H1 (cell line): Measurements from ENCODE around the gene MAPKAPK2. TPM values are rescaled to one million over a fixed set of nuclear protein-coding genes. Genes with fewer than 3 reads are reported as not detected.

Experiments
- CTCF ChIA-PET: fragments of 300-600 bp; sonication (Branson Sonifier 250); formaldehyde crosslinking; loops from one replicate; lab custom pipeline; 2021; ENCODE audit not compliant: partially characterized antibody; lab: Charles Lee
- POLR2A ChIA-PET: fragments of 300-600 bp; sonication (Branson Sonifier 250); formaldehyde crosslinking; loops from one replicate; lab custom pipeline; 2021; ENCODE audit warnings: inconsistent platforms; ENCODE audit not compliant: partially characterized antibody; lab: Charles Lee
- DNase-seq, 2 experiments: peaks; one replicate each; pipeline versions ENCODE4 v3.0.0 to v3.0.0-alpha.2; 2010 to 2022; ENCODE audit warnings: low spot score in 2 of 2, low read depth in 1 of 2, mixed read lengths in 1 of 2
- FAIRE-seq: peaks from 2 replicates; lab custom pipeline; 2011; peaks lifted over from hg19 to GRCh38; lab: Jason Lieb, UNC
- H2AFZ ChIP-seq: 2 replicates; pipeline ENCODE4 v1.8.1; 2012; ENCODE audit warnings: low read length, inconsistent platforms
- H2AK5ac ChIP-seq: 2 replicates; pipeline ENCODE4 v1.6.1; 2013; ENCODE audit warnings: low read depth, low read length
- H2BK120ac ChIP-seq: replicated peaks from 2 replicates; pipeline ENCODE3; 2013; ENCODE audit warnings: low read depth, low read length, inconsistent platforms
- H2BK12ac ChIP-seq: 2 replicates; pipeline ENCODE4 v1.6.1; 2013; ENCODE audit warnings: low read depth, low read length
- H2BK15ac ChIP-seq: 2 replicates; pipeline ENCODE4 v1.6.1; 2013; ENCODE audit warnings: low read length
- H2BK20ac ChIP-seq: 2 replicates; pipeline ENCODE4 v1.6.1; 2013; ENCODE audit warnings: low read length
- H2BK5ac ChIP-seq: 2 replicates; pipeline ENCODE4 v1.6.1; 2013; ENCODE audit warnings: low read depth, low read length
- H3K14ac ChIP-seq: 2 replicates; pipeline ENCODE4 v1.6.1; 2013; ENCODE audit warnings: inconsistent platforms; ENCODE audit not compliant: insufficient read length
- H3K18ac ChIP-seq: 2 replicates; pipeline ENCODE4 v1.6.1; 2013; ENCODE audit warnings: low read length; ENCODE audit errors: extremely low read depth
- H3K23ac ChIP-seq: 2 replicates; pipeline ENCODE4 v1.6.1; 2013; ENCODE audit warnings: inconsistent platforms; ENCODE audit not compliant: insufficient read length
- H3K23me2 ChIP-seq: 2 replicates; pipeline ENCODE4 v1.6.1; 2013; ENCODE audit warnings: low read depth, low read length
- H3K27ac ChIP-seq: 2 replicates; pipeline ENCODE4 v1.6.1; 2011; ENCODE audit warnings: low read depth, low read length, inconsistent platforms
- H3K27me3 ChIP-seq, 4 experiments: replicated peaks in 1 of 4; 1 replicate in 1 of 4; 2 replicates in 3 of 4; pipeline versions ENCODE4 v1.6.1 to v1.8.1; 2011 to 2013; ENCODE audit warnings: low read length in 3 of 4, mild to moderate bottlenecking in 3 of 4, inconsistent platforms in 2 of 4, mixed read lengths in 2 of 4, moderate library complexity in 1 of 4; ENCODE audit not compliant: control insufficient read depth in 3 of 4, insufficient read depth in 3 of 4; ENCODE audit errors: extremely low read depth in 1 of 4
- H3K36me3 ChIP-seq, 4 experiments: 2 replicates each; pipeline versions ENCODE4 v1.6.1 to v1.8.1; 2011 to 2013; ENCODE audit warnings: mild to moderate bottlenecking in 4 of 4, low read length in 3 of 4, moderate library complexity in 2 of 4, control low read depth in 1 of 4, inconsistent platforms in 1 of 4; ENCODE audit not compliant: insufficient read depth in 4 of 4, control insufficient read depth in 2 of 4
- H3K4ac ChIP-seq: replicated peaks from 2 replicates; pipeline ENCODE3; 2013; ENCODE audit warnings: low read length, low read depth, mixed read lengths, inconsistent platforms; ENCODE audit not compliant: insufficient read length
- H3K4me1 ChIP-seq, 4 experiments: replicated peaks in 1 of 4; 1 replicate in 1 of 4; 2 replicates in 3 of 4; pipeline versions ENCODE4 v1.6.1 to v1.8.1; 2011 to 2013; ENCODE audit warnings: low read length in 3 of 4, inconsistent platforms in 2 of 4, mixed read lengths in 1 of 4; ENCODE audit not compliant: insufficient read depth in 4 of 4, control insufficient read depth in 3 of 4
- H3K4me2 ChIP-seq, 2 experiments: 2 replicates each; pipeline versions ENCODE4 v1.6.1 to v1.8.1; 2011 to 2013; ENCODE audit warnings: low read depth in 2 of 2, low read length in 2 of 2, control low read depth in 1 of 2, inconsistent platforms in 1 of 2, mild to moderate bottlenecking in 1 of 2; ENCODE audit not compliant: insufficient read depth in 1 of 2
- H3K4me3 ChIP-seq, 4 experiments: fragments of 200-600, 300-600 bp in 1 of 4; sonication (generic), shearing (Covaris generic), sonication (Bioruptor Twin) in 1 of 4; 2 replicates each; pipeline versions ENCODE4 v1.5.1 to v1.8.1; 2011 to 2016; ENCODE audit warnings: low read length in 4 of 4, low read depth in 3 of 4, control low read depth in 2 of 4, inconsistent platforms in 2 of 4, mild to moderate bottlenecking in 2 of 4, mixed read lengths in 1 of 4, moderate library complexity in 1 of 4; ENCODE audit not compliant: insufficient read depth in 2 of 4; ENCODE audit errors: extremely low read depth in 1 of 4
- H3K56ac ChIP-seq: replicated peaks from 2 replicates; pipeline ENCODE3; 2013; ENCODE audit warnings: low read depth, mild to moderate bottlenecking, mixed read lengths, low read length, inconsistent platforms; ENCODE audit not compliant: insufficient read length
- H3K79me1 ChIP-seq: 2 replicates; pipeline ENCODE4 v1.6.1; 2013; ENCODE audit warnings: low read depth, low read length, control low read depth
- H3K79me2 ChIP-seq, 2 experiments: 2 replicates each; pipeline versions ENCODE4 v1.6.1 to v1.8.1; 2012 to 2013; ENCODE audit warnings: low read length in 2 of 2, mild to moderate bottlenecking in 2 of 2, inconsistent platforms in 1 of 2; ENCODE audit not compliant: insufficient read depth in 2 of 2, control insufficient read depth in 1 of 2
- H3K9ac ChIP-seq, 4 experiments: replicated peaks in 1 of 4; 1 replicate in 1 of 4; 2 replicates in 3 of 4; pipeline versions ENCODE4 v1.6.1 to v1.8.1; 2011 to 2013; ENCODE audit warnings: low read depth in 3 of 4, low read length in 3 of 4, control low read depth in 2 of 4, mild to moderate bottlenecking in 2 of 4, moderate library complexity in 2 of 4, inconsistent platforms in 1 of 4; ENCODE audit errors: extremely low read depth in 1 of 4
- H3K9me3 ChIP-seq, 2 experiments: 2 replicates each; pipeline versions ENCODE4 v1.6.1 to v1.8.1; 2012 to 2013; ENCODE audit warnings: mild to moderate bottlenecking in 2 of 2, moderate library complexity in 2 of 2, control low read depth in 1 of 2, inconsistent platforms in 1 of 2, low read depth in 1 of 2, low read length in 1 of 2, mixed read lengths in 1 of 2; ENCODE audit not compliant: insufficient read depth in 2 of 2
- H4K20me1 ChIP-seq, 2 experiments: replicated peaks in 1 of 2; 2 replicates each; pipeline versions ENCODE3 to v1.8.1; 2011 to 2013; ENCODE audit warnings: inconsistent platforms in 2 of 2, low read length in 2 of 2, mild to moderate bottlenecking in 1 of 2; ENCODE audit not compliant: insufficient read depth in 2 of 2, control insufficient read depth in 1 of 2
- H4K5ac ChIP-seq: 2 replicates; pipeline ENCODE4 v1.6.1; 2013; ENCODE audit warnings: low read length, low read depth, mixed read lengths, inconsistent platforms; ENCODE audit not compliant: insufficient read length
- H4K8ac ChIP-seq: 2 replicates; pipeline ENCODE4 v1.8.0; 2013; ENCODE audit warnings: mild to moderate bottlenecking, moderate library complexity, low read length, inconsistent platforms; ENCODE audit not compliant: insufficient read depth; ENCODE audit errors: extremely low read depth
- H4K91ac ChIP-seq: replicated peaks from 2 replicates; pipeline ENCODE3; 2013; ENCODE audit warnings: low read length, mixed read lengths, inconsistent platforms; ENCODE audit not compliant: insufficient read length
- CHD1 ChIP-seq: IDR thresholded peaks from 2 replicates; pipeline ENCODE4 v1.6.1; 2012; ENCODE audit warnings: low read depth, low read length, improper control_type of control experiment
- CREB1 ChIP-seq: IDR thresholded peaks from 2 replicates; pipeline ENCODE4 v1.6.1; 2012; ENCODE audit warnings: inconsistent platforms
- EGR1 ChIP-seq: IDR thresholded peaks from 2 replicates; pipeline ENCODE4 v1.6.1; 2011; ENCODE audit warnings: low read depth, low read length, borderline replicate concordance
- HDAC6 ChIP-seq: IDR thresholded peaks from one replicate; pipeline ENCODE4 v1.7.1; 2012; ENCODE audit warnings: low read depth, mild to moderate bottlenecking, inconsistent platforms, low read length, moderate library complexity
- TAF1 ChIP-seq: IDR thresholded peaks from 2 replicates; pipeline ENCODE4 v1.6.1; 2011; ENCODE audit warnings: mild to moderate bottlenecking, low read depth, low read length
- YY1 ChIP-seq: IDR thresholded peaks from 2 replicates; pipeline ENCODE4 v1.6.1; 2011; ENCODE audit warnings: low read depth, mild to moderate bottlenecking, low read length
- WGBS, 2 experiments: shearing (Covaris generic) in 1 of 2; methylation state at CpG; one replicate each; pipeline versions ENCODE4 v1.1.6 to v1.1.7; 2013 to 2015; ENCODE audit warnings: low lambda C conversion rate in 2 of 2, mixed read lengths in 2 of 2, inconsistent platforms in 1 of 2, low coverage in 1 of 2, missing lambda C conversion rate in 1 of 2; ENCODE audit not compliant: insufficient replicate concordance in 2 of 2, insufficient coverage in 1 of 2, insufficient read length in 1 of 2; ENCODE audit errors: extremely low coverage in 1 of 2, missing lambda C conversion rate in 1 of 2; 5-methylcytosine and 5-hydroxymethylcytosine counted together
- polyA plus RNA-seq, 7 experiments: library from polyadenylated mRNA; depleted of rRNA in 3 of 7; stranded (reverse) in 5 of 7; unstranded in 2 of 7; fragments of >200 nt in 5 of 7; fragments of 200-250 nt in 2 of 7; gene quantifications; 1 replicate in 5 of 7; 2 replicates in 1 of 7; 4 replicates in 1 of 7; pipeline versions ENCODE4 v1.2.1 to v1.2.3, GENCODE V29; 2011 to 2013; ENCODE audit warnings: missing spikeins in 2 of 7, mixed read lengths in 2 of 7
- total RNA-seq: library from RNA; stranded (reverse); fragmentation: NEBNext Ultra II Directional; extraction: Animal tissue kit (Norgen Biotek cat#: 25700); gene quantifications from 2 replicates; pipeline ENCODE4 v1.2.1, GENCODE V29; 2021
- TF ChIP-seq, protein P1 (sequence below): IDR thresholded peaks from 2 replicates; pipeline ENCODE4 v1.6.1; 2012; ENCODE audit warnings: inconsistent platforms
- TF ChIP-seq, protein P2 (sequence below), 3 experiments: IDR thresholded peaks; 1 replicate in 2 of 3; 2 replicates in 1 of 3; pipeline versions ENCODE4 v1.5.1 to v1.6.1; 2011; ENCODE audit warnings: low read length in 3 of 3, mild to moderate bottlenecking in 3 of 3, inconsistent platforms in 2 of 3, low read depth in 1 of 3, moderate library complexity in 1 of 3; ENCODE audit not compliant: insufficient read depth in 1 of 3; ENCODE audit errors: control extremely low read depth in 1 of 3

MAPKAPK2 gene
- total and polyA plus RNA-seq, 2 of the 8 experiments (the other 6 are each of a cell fraction or from before 2014, with no cell fraction given): 27.5 to 44.9 TPM

DNA sequence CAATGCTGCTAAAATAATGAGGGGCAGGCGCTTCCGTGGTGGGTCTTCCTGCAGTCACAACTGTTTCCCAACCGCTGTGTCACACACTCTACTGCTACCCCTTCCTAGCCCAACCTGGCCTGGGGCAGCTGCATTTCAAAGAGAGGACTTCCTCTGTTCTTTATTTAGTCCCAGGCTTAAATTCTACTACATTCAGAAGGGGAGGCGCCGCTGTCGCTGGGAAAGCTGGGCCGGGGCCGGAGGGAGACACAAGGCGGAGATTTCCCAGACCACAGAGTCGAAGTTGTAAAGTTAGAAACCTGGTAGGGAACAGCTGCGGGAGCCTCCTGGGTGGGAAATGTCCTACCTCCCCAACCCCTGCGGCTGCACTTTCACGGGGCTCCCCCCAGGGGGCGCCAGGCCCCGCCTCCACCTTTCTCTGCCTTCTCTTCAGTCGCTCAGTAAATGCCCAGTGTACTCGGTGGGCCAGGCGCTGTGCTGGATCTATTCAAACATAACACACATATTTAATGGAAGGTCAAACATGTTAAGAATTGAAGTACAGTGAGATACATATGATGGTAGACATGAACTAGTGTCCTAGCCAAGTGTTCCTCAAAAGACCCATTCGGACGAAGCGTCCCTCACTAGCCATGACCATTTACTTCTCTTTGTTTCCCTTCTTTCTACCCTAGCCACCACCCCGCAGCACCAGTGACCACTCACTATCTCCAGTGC lies 26.3 kb upstream of the MAPKAPK2 start:
- ChIA-PET POLR2A (interaction anchor here (0.6 to 1.9 kb wide), 4 partner anchors 11 to 34 kb away, joined by 3 to 5 read pairs (median 4); partner anchors contain the start of gene DYRK3), CTCF (interaction anchor here (0.7 to 23.8 kb wide), 27 partner anchors 11 to 273 kb away, joined by 3 to 666 read pairs (median 4); partner anchors contain the start of genes DYRK3, EIF2D and MAPKAPK2)
- H2AFZ ChIP-seq: peak overlapping the region; percentile 31
- H2BK12ac ChIP-seq: no peak overlapping the region
- no peak for FAIRE-seq
- no peaks in the 10 kb centered on the region for H3K79me2 ChIP-seq
- peak in 1 of 2 experiments; percentile 93 for DNase-seq
- H3K27me3 ChIP-seq: peaks cover 0 to 17% (median 10%) of the 10 kb centered on the region in 4 experiments; a peak in 6 of 7 replicates
- H3K36me3 ChIP-seq: no peaks in the 10 kb centered on the region
- no peaks in the 10 kb centered on the region for H3K79me1 ChIP-seq
- H4K20me1 ChIP-seq: no peaks in the 10 kb centered on the region
- no peak overlapping the region for H2BK20ac ChIP-seq
- no peak overlapping the region for H3K27ac ChIP-seq
- no peak overlapping the region; the same call in 1 of the 2 replicates for H4K8ac ChIP-seq
- no peak overlapping the region for H2BK5ac ChIP-seq
- peaks cover 5% of the 10 kb centered on the region; the same call in 1 of the 2 replicates for H3K23me2 ChIP-seq
- no peak overlapping the region for H4K5ac ChIP-seq
- no peak overlapping the region for H3K9ac ChIP-seq
- peaks cover 0 to 12% (median 5%) of the 10 kb centered on the region in 4 experiments; a peak in 6 of 7 replicates for H3K4me1 ChIP-seq
- peak overlapping the region in 1 of 4 experiments; percentile 51; a peak in 2 of 8 replicates for H3K4me3 ChIP-seq
- peak overlapping the region; percentile 44 to 56 for H3K4me2 ChIP-seq
- no peak overlapping the region; the same call in 1 of the 2 replicates for H3K18ac ChIP-seq
- no peak overlapping the region for H4K91ac ChIP-seq
- H3K4ac ChIP-seq: no peak overlapping the region
- H3K23ac ChIP-seq: no peak overlapping the region
- H2BK120ac ChIP-seq: no peak overlapping the region
- H2AK5ac ChIP-seq: no peak overlapping the region
- no peak overlapping the region for H3K14ac ChIP-seq
- no peak overlapping the region; the same call in 1 of the 2 replicates for H2BK15ac ChIP-seq
- 24% methylated on average over 22 of the region's 22 CpGs; no CpG with 5 or more reads in 1 of the 2 experiments for WGBS, 2 experiments
- H3K9me3 ChIP-seq: no peaks in the 10 kb centered on the region
- no peak overlapping the region for H3K56ac ChIP-seq
- TF ChIP-seq, protein P1, sequence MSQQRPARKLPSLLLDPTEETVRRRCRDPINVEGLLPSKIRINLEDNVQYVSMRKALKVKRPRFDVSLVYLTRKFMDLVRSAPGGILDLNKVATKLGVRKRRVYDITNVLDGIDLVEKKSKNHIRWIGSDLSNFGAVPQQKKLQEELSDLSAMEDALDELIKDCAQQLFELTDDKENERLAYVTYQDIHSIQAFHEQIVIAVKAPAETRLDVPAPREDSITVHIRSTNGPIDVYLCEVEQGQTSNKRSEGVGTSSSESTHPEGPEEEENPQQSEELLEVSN: 0 out of 2 replicates have a peak, but pooled peaks have one; percentile 13
- no peak for TF ChIP-seq EGR1
- no peak for TF ChIP-seq CHD1
- peak; percentile 43; the same call in 1 of the 2 replicates for TF ChIP-seq TAF1
- TF ChIP-seq CREB1: 0 out of 2 replicates have a peak, but pooled peaks have one; percentile 13
- TF ChIP-seq, protein P2, sequence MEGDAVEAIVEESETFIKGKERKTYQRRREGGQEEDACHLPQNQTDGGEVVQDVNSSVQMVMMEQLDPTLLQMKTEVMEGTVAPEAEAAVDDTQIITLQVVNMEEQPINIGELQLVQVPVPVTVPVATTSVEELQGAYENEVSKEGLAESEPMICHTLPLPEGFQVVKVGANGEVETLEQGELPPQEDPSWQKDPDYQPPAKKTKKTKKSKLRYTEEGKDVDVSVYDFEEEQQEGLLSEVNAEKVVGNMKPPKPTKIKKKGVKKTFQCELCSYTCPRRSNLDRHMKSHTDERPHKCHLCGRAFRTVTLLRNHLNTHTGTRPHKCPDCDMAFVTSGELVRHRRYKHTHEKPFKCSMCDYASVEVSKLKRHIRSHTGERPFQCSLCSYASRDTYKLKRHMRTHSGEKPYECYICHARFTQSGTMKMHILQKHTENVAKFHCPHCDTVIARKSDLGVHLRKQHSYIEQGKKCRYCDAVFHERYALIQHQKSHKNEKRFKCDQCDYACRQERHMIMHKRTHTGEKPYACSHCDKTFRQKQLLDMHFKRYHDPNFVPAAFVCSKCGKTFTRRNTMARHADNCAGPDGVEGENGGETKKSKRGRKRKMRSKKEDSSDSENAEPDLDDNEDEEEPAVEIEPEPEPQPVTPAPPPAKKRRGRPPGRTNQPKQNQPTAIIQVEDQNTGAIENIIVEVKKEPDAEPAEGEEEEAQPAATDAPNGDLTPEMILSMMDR (IDR thresholded peaks at IDR 0.05; ENCODE audit: control extremely low read depth in 1 of 3, insufficient read depth in 1 of 3, low read depth in 1 of 3, low read length in 3 of 3): peak; percentile 83 to 86 (median 84)
- peak; percentile 31; the same call in 1 of the 2 replicates for TF ChIP-seq YY1
- no peak for TF ChIP-seq HDAC6
